GM21717 (cell line): ENCODE results near the gene MLH1.
"Not testable (repeated sequence)": the region's sequence is repeated elsewhere in the genome, so short reads cannot be mapped to it uniquely, and the experiment has no call there.

Experiments
- ATAC-seq: cut with Tn5 transposase; IDR thresholded peaks from one replicate; pipeline ENCODE4 v1.9.1; 2021; ENCODE audit warnings: mild to moderate bottlenecking, moderate library complexity; ENCODE audit not compliant: unreplicated experiment

Gene MLH1

GRCh38 chr3:37032961-37033360 lies 39.6 kb downstream of the MLH1 start:
- no peak for ATAC-seq

DNA sequence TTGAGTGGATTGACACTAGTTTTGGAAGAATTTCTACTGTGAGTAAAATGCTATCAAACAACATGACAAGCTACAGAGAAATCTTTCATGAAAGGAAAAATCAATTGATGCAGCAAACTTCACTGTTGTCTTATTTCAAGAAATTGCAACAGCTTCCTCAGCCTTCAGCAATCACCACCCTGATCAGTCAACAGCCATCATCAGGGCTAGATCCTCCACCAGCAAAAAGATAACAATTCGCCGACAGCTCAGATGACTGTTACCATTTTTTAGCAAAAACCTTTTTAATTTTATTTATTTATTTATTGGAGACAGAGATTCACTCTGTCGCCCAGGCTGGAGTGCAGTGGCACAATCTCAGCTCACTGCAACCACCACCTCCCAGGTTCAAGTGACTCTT lies 44.0 kb downstream of the MLH1 start:
- no peak for ATAC-seq

- no peak for ATAC-seq
Observed at GRCh38 chr3:37039161-37039846, 46.0 kb downstream of the MLH1 start.

GRCh38 chr3:37040231-37040630 lies 46.9 kb downstream of the MLH1 start:
- no peak for ATAC-seq

- ATAC-seq = no peak
Observed at GRCh38 chr3:37041546-37042195, 48.4 kb downstream of the MLH1 start.

- ATAC-seq = not testable (repeated sequence)
Observed at GRCh38 chr3:37042712-37043111, 49.4 kb downstream of the MLH1 start.

DNA sequence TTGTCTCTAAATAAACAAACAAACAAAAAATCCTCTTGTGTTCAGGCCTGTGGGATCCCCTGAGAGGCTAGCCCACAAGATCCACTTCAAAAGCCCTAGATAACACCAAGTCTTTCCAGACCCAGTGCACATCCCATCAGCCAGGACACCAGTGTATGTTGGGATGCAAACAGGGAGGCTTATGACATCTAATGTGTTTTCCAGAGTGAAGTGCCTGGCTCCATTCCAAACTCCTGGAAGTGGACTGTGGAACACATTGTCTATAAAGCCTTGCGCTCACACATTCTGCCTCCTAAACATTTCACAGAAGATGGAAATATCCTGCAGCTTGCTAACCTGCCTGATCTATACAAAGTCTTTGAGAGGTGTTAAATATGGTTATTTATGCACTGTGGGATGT lies 57.0 kb downstream of the MLH1 start:
- no peak for ATAC-seq

- no peak for ATAC-seq
Observed at GRCh38 chr3:37052860-37053259, 59.5 kb downstream of the MLH1 start.

- no peak for ATAC-seq
Observed at GRCh38 chr3:37053337-37053736, 60.0 kb downstream of the MLH1 start.

DNA sequence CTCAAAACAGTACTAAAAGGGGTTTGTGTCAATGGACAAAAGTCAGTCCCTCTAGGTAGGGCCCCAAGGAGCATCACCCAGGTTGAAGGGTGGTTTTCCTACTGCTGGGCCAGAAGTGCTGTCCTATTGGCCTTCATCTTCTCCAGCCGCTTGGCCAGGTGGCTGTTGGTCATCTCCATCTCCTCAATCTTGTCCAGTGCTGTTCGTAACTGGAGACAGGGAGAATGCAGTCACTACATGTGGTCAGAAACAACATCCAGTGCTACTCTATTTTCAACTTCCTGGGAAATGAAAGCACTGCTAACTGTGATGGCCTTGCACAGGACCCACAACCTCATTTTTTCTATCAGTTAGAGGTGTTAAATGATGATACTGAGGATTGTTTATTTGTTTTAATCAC lies 60.4 kb downstream of the MLH1 start:
- ATAC-seq = no peak

DNA sequence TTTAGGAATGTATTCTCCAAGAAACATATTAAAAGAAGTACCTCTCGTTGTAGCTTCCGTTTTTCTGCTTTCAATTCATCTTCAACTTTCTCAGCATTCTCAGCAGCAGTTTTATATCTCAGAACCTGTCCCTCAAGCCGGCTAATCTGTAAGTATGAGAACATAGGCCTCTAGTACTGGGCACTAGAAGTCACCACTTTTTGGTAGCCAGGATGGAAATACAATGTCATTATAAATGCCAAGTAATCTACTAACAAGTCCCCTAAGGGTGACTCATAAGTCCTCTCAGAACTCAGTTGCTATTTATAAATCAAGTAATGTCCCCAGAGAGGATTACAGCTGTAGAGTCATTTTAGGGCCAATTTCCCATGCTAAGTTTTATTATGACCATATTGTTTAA lies 61.1 kb downstream of the MLH1 start:
- ATAC-seq = peak; percentile 72

GRCh38 chr3:37055077-37055476 lies 61.8 kb downstream of the MLH1 start:
- not testable (repeated sequence) for ATAC-seq

DNA sequence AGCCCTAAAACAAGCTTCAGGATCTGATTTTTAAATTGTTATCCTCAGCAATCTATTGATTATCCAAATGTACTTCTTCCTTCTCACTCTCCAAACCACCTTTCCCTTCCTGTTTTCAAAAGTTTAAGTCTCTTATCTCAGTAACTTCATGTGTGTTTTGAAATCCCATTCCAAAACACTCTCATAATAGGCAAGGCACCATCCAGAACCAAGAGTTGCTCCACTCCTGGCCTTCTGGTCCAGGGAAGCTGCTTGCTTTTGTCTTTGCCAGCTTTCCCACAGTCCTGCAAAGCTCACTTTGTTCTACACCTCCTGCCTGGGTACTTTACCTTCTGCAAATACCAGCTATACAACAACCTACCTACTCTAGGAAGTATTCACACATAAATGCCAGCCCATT lies 63.5 kb downstream of the MLH1 start:
- ATAC-seq = no peak

DNA sequence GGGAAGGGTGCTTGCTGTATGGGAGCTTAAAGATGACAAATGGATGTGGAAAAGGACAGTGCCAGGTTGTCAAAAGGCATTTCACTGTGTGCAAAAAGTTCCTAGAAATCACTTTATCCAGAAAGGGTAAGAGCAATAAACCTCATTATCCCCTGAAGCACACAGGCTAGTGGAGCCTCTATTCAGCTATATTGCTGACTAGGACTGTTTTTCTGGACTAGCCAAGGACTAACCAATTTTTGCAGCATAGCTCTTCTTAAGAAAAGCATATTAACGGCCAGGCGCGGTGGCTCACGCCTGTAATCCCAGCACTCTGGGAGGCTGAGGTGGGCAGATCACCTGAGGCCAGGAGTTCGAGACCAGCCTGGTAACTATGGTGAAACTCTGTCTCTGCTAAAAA lies 64.8 kb downstream of the MLH1 start:
- no peak for ATAC-seq

DNA sequence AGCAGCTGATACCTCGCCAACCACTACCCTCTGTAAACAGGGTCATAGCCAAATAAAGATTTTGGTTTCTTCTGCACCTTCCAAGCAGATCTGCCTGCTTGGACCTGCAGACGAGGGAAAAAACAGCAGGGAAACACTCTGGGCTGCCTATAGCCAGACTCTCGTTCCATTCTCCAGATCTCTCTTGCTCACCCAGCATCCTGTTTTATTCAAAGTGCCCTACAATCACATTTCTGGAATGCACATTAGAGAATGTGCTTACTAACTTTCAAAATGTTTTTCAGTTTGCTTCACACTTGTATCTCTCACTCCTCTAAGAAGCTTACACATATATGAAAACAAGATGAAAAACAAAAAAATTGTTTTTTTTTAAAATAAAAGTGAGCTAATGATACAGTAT lies 71.4 kb downstream of the MLH1 start:
- no peak for ATAC-seq

DNA sequence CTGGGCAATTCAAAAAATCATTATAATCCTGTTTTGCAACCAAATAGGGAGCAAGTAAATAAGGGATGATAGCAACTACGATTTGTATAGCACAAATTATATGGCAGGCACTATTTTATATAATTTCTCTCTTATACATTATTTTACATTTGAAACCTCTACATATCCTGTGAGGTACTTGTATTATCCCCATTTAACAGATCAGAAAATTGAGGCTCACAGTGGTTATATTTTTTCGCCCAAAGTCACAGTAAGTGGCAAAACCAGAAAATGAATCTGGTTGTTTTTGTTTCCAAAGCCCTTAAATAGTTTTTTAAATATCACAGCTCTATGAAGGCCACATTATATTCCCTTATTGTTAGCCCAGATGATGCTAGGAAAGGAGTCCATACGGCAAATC lies 74.3 kb downstream of the MLH1 start:
- no peak for ATAC-seq

DNA sequence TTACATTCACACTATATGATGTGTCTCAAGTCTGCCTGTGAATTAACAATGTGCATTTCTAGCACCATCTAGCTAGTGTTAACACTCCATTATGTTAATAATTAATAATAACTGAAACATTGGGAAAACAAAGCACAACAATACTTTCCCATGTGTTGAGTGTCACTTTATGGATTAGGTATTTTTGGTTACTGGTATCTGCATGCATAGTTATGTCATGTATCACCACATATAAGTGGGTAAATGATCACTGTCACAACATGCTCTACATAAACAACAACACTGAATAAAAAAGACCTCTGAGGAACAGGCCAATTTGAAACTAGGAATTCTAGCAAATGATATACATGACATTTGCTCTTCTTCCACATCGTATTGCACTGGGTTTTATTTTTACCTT lies 74.7 kb downstream of the MLH1 start:
- no peak for ATAC-seq

DNA sequence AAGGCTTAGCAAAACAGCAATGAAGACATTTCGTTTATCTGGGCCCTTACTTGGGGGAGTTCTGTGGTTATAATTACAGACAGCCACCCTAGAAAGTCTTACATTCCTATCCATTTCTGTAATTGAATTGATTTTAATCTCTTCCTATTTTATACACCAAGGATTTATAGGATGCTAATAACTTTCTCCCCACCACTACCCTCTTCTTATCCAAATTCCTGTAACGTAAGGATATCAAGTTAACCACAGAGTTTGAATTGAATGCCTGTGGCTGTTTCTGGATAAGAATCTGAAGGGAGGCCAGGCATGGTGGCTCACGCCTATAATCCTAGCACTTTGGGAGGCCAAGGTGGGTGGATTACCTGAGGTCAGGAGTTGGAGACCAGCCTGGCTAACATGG lies 78.6 kb downstream of the MLH1 start:
- ATAC-seq = no peak

DNA sequence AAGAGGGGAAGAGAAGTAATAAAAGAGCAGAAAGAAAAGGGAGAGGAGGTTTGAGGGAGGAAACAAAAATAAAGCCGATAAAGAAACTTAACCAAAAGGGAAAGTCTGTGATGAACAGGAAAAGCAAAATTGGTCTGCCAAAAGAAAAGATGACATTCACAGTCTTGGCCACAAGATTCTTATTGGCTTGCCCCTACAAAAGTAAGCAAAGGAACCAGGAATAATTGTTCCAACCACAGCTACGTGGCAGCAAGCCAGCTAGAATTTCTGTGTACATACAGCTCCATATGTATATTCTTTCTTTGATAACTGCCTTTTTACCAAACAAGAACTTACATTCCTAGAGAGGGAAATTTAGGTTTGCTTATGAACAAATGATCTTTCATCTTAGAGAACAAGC lies 79.6 kb downstream of the MLH1 start:
- no peak for ATAC-seq

DNA sequence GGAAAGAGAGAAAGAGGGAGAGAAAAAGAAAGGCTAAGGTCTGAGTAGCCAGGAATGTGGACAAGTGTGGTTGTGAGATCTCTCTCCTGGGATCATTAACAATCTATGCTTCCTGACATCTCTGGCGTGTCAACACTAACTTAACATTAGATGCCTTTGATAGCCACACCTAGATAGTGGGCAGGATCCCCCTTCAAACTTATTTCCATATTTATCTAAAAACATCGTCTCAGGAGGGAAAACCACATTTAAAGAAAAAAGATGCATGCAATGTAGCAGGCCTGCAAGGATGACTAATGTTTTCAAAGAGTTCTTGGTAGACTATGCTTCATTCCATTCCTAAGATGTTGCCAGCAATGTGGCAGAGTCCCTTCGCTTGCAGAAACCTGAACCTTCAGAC lies 80.9 kb downstream of the MLH1 start:
- no peak for ATAC-seq

GRCh38 chr3:37075955-37076354 lies 82.6 kb downstream of the MLH1 start:
- no peak for ATAC-seq

GRCh38 chr3:37082317-37082716 lies 89.0 kb downstream of the MLH1 start:
- no peak for ATAC-seq

DNA sequence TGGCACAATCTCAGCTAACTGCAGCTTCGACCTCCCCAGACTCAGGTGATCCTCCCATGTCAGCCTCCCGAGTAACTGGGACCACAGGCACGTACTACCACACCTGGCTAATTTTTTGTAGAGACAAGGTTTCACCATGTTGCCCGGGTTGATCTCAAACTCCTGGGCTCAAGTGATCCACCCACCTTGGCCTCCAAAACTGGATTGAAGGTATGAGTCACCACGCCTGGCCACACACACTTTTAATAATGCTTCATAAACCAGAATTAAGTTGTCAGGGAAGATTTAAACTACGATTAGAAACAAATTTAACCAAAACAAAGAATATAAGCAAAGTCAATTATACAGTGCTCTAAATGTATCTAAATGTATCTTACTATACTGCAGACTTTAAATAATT lies 93.6 kb downstream of the MLH1 start:
- ATAC-seq = no peak
